ENCODE results near the gene FGF8. TPM values are rescaled to one million over a fixed set of nuclear protein-coding genes. Genes with fewer than 3 reads are reported as not detected.

Gene FGF8
- total and polyA plus RNA-seq, 2 donors (not counting 3 experiments of a cell fraction or from before 2014, with no cell fraction given): 0.44 TPM; not detected in 1

- H3K9ac ChIP-seq (replicated peaks; ENCODE audit: extremely low read depth, insufficient read depth, low read length): no peak overlapping the region
- H3K9me3 ChIP-seq (replicated peaks; ENCODE audit: control insufficient read depth, insufficient read depth, low read length): no peaks in the 10 kb centered on the region
- no peaks in the 10 kb centered on the region for H3K9me1 ChIP-seq (replicated peaks; ENCODE audit: control insufficient read depth, extremely low read depth, insufficient read depth, low read length)
- TF ChIP-seq GATA2 (IDR thresholded peaks at IDR 0.05; ENCODE audit: insufficient read depth, insufficient read length, low read depth, low read length): no peak
- TF ChIP-seq MYC (IDR thresholded peaks at IDR 0.05; ENCODE audit: low read depth, low read length): no peak
- TF ChIP-seq MAX (IDR thresholded peaks at IDR 0.05; ENCODE audit: insufficient read depth, insufficient read length): no peak
- TF ChIP-seq POLR2A (IDR thresholded peaks at IDR 0.05; ENCODE audit: low read depth, low read length): no peak
- no peak for TF ChIP-seq POLR2AphosphoS5 (IDR thresholded peaks at IDR 0.05; ENCODE audit: insufficient read depth, low read depth, low read length)
- no peak for TF ChIP-seq FOS (IDR thresholded peaks at IDR 0.05; ENCODE audit: borderline replicate concordance, insufficient read depth, low read length)
- no peak for TF ChIP-seq CTCF (IDR thresholded peaks at IDR 0.05; ENCODE audit: extremely low read depth in 1 of 2, insufficient read depth in 1 of 2, low read depth in 1 of 2, low read length in 2 of 2)
- TF ChIP-seq EZH2 (IDR thresholded peaks at IDR 0.05; ENCODE audit: borderline replicate concordance, low read depth, low read length, severe bottlenecking): no peak
- no peak for TF ChIP-seq JUN (IDR thresholded peaks at IDR 0.05; ENCODE audit: borderline replicate concordance, insufficient read depth, insufficient read length, low read depth)
- FAIRE-seq (no peak), DNase-seq (ENCODE audit: low read depth, low spot score) (no peak)
- H3K4me2 ChIP-seq (ENCODE audit: insufficient read depth, low read length): no peak overlapping the region
- H3K79me2 ChIP-seq (ENCODE audit: control insufficient read depth, insufficient read depth, low read length): no peaks in the 10 kb centered on the region
- H3K27ac ChIP-seq (ENCODE audit: insufficient read depth, low read depth, low read length): no peak overlapping the region
- ChIA-PET CTCF (interaction anchor here (0.6 to 2.9 kb wide), 5 partner anchors 12 to 454 kb away, joined by 3 to 18 read pairs (median 3); no protein-coding TSS in a partner anchor), POLR2A (no interaction called here)
- BruUV-seq (replicated peaks): no TSS peak
- peaks cover 47% of the 10 kb centered on the region in 2 experiments for H3K27me3 ChIP-seq (ENCODE audit: control insufficient read depth in 2 of 2, insufficient read depth in 2 of 2, low read length in 2 of 2)
- dilution Hi-C loops (cut with MboI; ENCODE audit: extremely low pct_ligation_motif_present, low sequenced_read_pairs) (no loop called here), intact Hi-C loops (cut with micrococcal nuclease) (no loop called here)
- no peak overlapping the region for H3K4me3 ChIP-seq (replicated peaks in 1 of 3; ENCODE audit: insufficient read depth in 1 of 3, low read depth in 1 of 3, low read length in 3 of 3)
- no peaks in the 10 kb centered on the region for H3K4me1 ChIP-seq (ENCODE audit: control insufficient read depth, extremely low read depth, insufficient read depth, low read length)
- no peak overlapping the region for H2AFZ ChIP-seq (ENCODE audit: low read depth, low read length)
- no peaks in the 10 kb centered on the region for H4K20me1 ChIP-seq (replicated peaks; ENCODE audit: control insufficient read depth, extremely low read depth, insufficient read depth, low read length)
- H3K36me3 ChIP-seq (ENCODE audit: control insufficient read depth in 2 of 2, extremely low read depth in 1 of 2, insufficient read depth in 2 of 2, low read length in 2 of 2): no peaks in the 10 kb centered on the region
Measured at GRCh38 chr10:101766753-101767599, 8.9 kb downstream of the FGF8 start.

All from endothelial cell of umbilical vein (primary cell).